ENCODE data around the gene CYP2B6.

CYP2B6 gene

DNA sequence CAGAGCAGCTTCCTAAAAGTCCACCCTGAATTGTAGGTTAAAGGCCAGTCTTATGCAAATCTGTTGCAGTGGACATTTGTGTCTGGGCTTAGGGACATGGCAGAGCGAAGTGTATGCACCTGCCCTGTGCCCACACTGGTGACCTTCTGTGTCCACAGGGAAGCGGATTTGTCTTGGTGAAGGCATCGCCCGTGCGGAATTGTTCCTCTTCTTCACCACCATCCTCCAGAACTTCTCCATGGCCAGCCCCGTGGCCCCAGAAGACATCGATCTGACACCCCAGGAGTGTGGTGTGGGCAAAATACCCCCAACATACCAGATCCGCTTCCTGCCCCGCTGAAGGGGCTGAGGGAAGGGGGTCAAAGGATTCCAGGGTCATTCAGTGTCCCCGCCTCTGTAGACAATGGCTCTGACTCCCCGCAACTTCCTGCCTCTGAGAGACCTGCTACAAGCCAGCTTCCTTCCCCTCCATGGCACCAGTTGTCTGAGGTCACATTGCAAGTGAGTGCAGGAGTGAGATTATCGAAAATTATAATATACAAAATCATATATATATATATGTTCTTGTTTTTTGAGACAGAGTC is 25.5 kb downstream of the CYP2B6 start:
- H3K27ac ChIP-seq (ENCODE audit: low read depth, low read length): no peak overlapping the region
- H3K36me3 ChIP-seq (ENCODE audit: insufficient read depth, low read length): no peaks in the 10 kb centered on the region
- WGBS: 94% methylated on average over 11 of the region's 12 CpGs
- H3K9me3 ChIP-seq (ENCODE audit: insufficient read depth, low read depth, low read length): no peaks in the 10 kb centered on the region
- no peaks in the 10 kb centered on the region for H3K4me1 ChIP-seq (ENCODE audit: insufficient read depth, low read length)
- H3K9ac ChIP-seq (ENCODE audit: low read depth, low read length): no peak overlapping the region
- H3K27me3 ChIP-seq (ENCODE audit: insufficient read depth, low read length): no peaks in the 10 kb centered on the region
- H3K4me3 ChIP-seq (ENCODE audit: low read length): no peak overlapping the region

DNA sequence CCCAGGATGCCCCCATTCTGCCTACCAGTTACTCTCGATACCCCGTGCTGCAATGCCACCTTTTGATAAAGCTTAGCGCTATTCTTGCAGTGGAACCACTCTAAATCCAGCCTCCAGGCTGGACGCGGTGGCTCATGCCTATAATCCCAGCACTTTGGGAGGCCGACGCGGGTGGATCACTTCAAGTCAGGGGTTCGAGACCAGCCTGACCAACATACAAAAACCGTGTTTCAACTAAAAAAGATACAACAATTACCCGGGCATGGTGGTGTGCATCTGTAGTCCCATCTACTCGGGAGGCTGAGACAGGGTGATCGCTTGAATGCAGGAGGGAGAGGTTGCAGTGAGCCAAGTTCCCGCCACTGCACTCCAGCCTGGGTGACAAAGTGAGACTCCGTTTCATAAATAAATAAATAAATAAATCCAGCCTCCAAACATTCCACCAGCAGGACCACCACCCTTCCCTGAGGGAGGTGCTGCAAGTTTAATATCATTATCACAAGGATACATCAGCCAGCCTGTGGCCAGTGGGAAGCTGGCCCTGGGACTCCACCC is 27.7 kb downstream of the CYP2B6 start:
- Histone ChIP-seq H3K36me3 (ENCODE audit: insufficient read depth, low read length) (no peaks in the 10 kb centered on the region), H3K27ac (ENCODE audit: low read depth, low read length) (no peak overlapping the region), H3K9me3 (ENCODE audit: insufficient read depth, low read depth, low read length) (no peaks in the 10 kb centered on the region), H3K4me3 (ENCODE audit: low read length) (no peak overlapping the region), H3K4me1 (ENCODE audit: insufficient read depth, low read length) (no peaks in the 10 kb centered on the region), H3K27me3 (ENCODE audit: insufficient read depth, low read length) (no peaks in the 10 kb centered on the region), H3K9ac (ENCODE audit: low read depth, low read length) (no peak overlapping the region)
- 94% methylated on average over 15 of the region's 15 CpGs for WGBS

GRCh38 chr19:41019346-41019745 is 28.3 kb downstream of the CYP2B6 start:
- no peak overlapping the region for H3K27ac ChIP-seq (ENCODE audit: low read depth, low read length)
- H3K27me3 ChIP-seq (ENCODE audit: insufficient read depth, low read length): no peaks in the 10 kb centered on the region
- H3K4me1 ChIP-seq (ENCODE audit: insufficient read depth, low read length): no peaks in the 10 kb centered on the region
- no peaks in the 10 kb centered on the region for H3K36me3 ChIP-seq (ENCODE audit: insufficient read depth, low read length)
- no peak overlapping the region for H3K9ac ChIP-seq (ENCODE audit: low read depth, low read length)
- H3K4me3 ChIP-seq (ENCODE audit: low read length): no peak overlapping the region
- 93% methylated on average over 5 of the region's 5 CpGs for whole genome bisulfite sequencing
- H3K9me3 ChIP-seq (ENCODE audit: insufficient read depth, low read depth, low read length): no peaks in the 10 kb centered on the region

- Histone ChIP-seq H3K4me1 (ENCODE audit: insufficient read depth, low read length) (no peaks in the 10 kb centered on the region), H3K9me3 (ENCODE audit: insufficient read depth, low read depth, low read length) (no peaks in the 10 kb centered on the region), H3K9ac (ENCODE audit: low read depth, low read length) (no peak overlapping the region), H3K27me3 (ENCODE audit: insufficient read depth, low read length) (no peaks in the 10 kb centered on the region; the same call in 1 of the 2 replicates), H3K4me3 (ENCODE audit: low read length) (no peak overlapping the region), H3K27ac (ENCODE audit: low read depth, low read length) (no peak overlapping the region), H3K36me3 (ENCODE audit: insufficient read depth, low read length) (no peaks in the 10 kb centered on the region)
- WGBS: 92% methylated on average over 2 of the region's 2 CpGs
These were observed 32.1 kb downstream of the CYP2B6 start for GRCh38 chr19:41023193-41023592.

DNA sequence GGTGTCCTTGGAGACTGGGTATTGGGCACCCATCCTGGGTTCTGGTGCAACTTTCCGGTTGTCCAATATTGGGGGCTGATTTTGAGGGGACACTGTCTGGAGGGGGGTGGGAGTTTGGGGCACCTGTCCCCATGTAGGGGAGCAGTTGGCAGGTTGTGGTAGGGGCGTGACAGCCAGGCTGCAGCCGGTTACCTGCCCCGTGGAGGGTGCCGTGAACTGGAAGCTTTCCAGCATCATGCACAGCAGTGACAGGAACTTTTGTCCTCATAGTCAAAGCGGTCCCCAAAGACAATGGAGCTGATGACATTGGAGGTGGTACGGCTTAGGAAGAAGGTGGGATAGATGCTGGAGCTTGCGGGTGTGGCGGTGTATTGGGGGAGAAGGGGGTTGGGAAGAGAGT is 34.3 kb downstream of the CYP2B6 start:
- WGBS: 95% methylated on average over 9 of the region's 9 CpGs

DNA sequence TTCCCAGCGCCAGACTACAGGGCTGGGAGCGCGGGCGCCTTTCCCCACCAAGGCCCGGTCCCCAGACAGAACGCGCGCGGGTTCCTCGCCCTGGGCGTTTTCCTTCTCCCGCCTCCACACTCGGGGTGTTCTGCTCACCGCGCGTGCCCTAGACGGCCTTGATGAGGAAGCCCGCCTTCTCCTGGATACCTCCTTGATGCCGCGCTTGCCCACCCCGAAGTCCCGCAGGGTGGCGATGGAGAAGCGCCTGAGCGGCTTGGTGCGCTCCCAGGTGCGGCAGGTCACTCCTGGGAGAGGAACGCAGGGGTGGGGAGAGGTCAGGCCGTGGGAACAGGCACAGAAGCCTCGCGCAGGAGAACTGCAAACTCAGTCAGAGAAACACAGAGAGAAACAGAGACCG is 34.8 kb downstream of the CYP2B6 start:
- Histone ChIP-seq H3K36me3 (ENCODE audit: insufficient read depth, low read length) (no peaks in the 10 kb centered on the region), H3K27ac (ENCODE audit: low read depth, low read length) (no peak overlapping the region), H3K9me3 (ENCODE audit: insufficient read depth, low read depth, low read length) (no peaks in the 10 kb centered on the region), H3K9ac (ENCODE audit: low read depth, low read length) (no peak overlapping the region), H3K27me3 (ENCODE audit: insufficient read depth, low read length) (no peaks in the 10 kb centered on the region; the same call in 1 of the 2 replicates), H3K4me1 (ENCODE audit: insufficient read depth, low read length) (peaks cover 3% of the 10 kb centered on the region; the same call in 1 of the 2 replicates), H3K4me3 (ENCODE audit: low read length) (no peak overlapping the region)
- WGBS: 89% methylated on average over 32 of the region's 32 CpGs

More for the DNA sequence above, 34.3 kb downstream of the CYP2B6 start:
- Histone ChIP-seq H3K4me3 (ENCODE audit: low read length) (no peak overlapping the region), H3K27me3 (ENCODE audit: insufficient read depth, low read length) (no peaks in the 10 kb centered on the region; the same call in 1 of the 2 replicates), H3K9ac (ENCODE audit: low read depth, low read length) (no peak overlapping the region), H3K27ac (ENCODE audit: low read depth, low read length) (no peak overlapping the region), H3K9me3 (ENCODE audit: insufficient read depth, low read depth, low read length) (no peaks in the 10 kb centered on the region), H3K4me1 (ENCODE audit: insufficient read depth, low read length) (peaks cover 2% of the 10 kb centered on the region; the same call in 1 of the 2 replicates), H3K36me3 (ENCODE audit: insufficient read depth, low read length) (no peaks in the 10 kb centered on the region)

DNA sequence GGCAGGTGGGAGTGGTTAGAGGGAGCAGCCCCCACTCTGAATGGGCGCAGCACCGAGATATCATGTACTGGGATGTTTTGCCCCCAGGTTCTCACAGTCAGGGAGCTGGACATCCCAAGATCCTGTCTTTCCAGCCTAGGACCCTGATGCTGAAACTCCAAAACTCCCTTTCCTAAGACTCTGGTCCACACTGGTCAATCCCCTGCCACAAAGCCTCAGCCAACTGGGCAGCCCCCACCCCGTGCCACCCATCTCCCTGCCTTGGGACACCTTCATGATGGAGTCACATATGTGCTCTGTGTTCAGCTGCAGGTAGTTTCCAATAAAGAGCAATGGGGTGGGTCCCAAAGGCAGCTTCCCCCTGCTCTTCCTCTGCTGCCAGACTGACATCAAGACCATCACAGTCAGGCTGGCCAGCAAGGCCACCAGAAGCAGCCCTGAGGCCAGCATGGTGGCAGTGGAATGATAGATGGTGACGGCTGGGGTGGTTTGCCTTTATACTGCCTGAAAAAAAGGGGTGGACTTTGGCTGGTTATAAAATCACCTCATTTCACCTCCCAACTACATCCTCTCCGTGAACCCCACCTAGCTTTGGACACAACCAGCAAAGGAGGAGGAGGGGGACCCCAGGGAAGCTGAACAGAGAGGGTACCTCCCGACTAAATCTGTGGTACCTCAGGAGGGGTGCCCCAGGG is 36.3 kb downstream of the CYP2B6 start:
- Histone ChIP-seq H3K27me3 (ENCODE audit: insufficient read depth, low read length) (no peaks in the 10 kb centered on the region; the same call in 1 of the 2 replicates), H3K4me3 (ENCODE audit: low read length) (no peak overlapping the region)
- WGBS: 92% methylated on average over 5 of the region's 6 CpGs

GRCh38 chr19:41029524-41030432 is 38.7 kb downstream of the CYP2B6 start:
- H3K27me3 ChIP-seq (ENCODE audit: insufficient read depth, low read length): no peaks in the 10 kb centered on the region; the same call in 1 of the 2 replicates
- no peaks in the 10 kb centered on the region for H3K9me3 ChIP-seq (ENCODE audit: insufficient read depth, low read depth, low read length)
- no peak overlapping the region for H3K4me3 ChIP-seq (ENCODE audit: low read length)
- peaks cover 10% of the 10 kb centered on the region; the same call in 1 of the 2 replicates for H3K4me1 ChIP-seq (ENCODE audit: insufficient read depth, low read length)
- no peak overlapping the region for H3K27ac ChIP-seq (ENCODE audit: low read depth, low read length)
- no peaks in the 10 kb centered on the region for H3K36me3 ChIP-seq (ENCODE audit: insufficient read depth, low read length)
- WGBS: 92% methylated on average over 4 of the region's 4 CpGs
- no peak overlapping the region for H3K9ac ChIP-seq (ENCODE audit: low read depth, low read length)

More for the DNA sequence above, 36.3 kb downstream of the CYP2B6 start:
- H3K9ac ChIP-seq (ENCODE audit: low read depth, low read length): no peak overlapping the region
- no peaks in the 10 kb centered on the region for H3K9me3 ChIP-seq (ENCODE audit: insufficient read depth, low read depth, low read length)
- no peak overlapping the region for H3K27ac ChIP-seq (ENCODE audit: low read depth, low read length)
- H3K4me1 ChIP-seq (ENCODE audit: insufficient read depth, low read length): peaks cover 10% of the 10 kb centered on the region; the same call in 1 of the 2 replicates
- H3K36me3 ChIP-seq (ENCODE audit: insufficient read depth, low read length): no peaks in the 10 kb centered on the region

GRCh38 chr19:41030651-41031050 is 39.6 kb downstream of the CYP2B6 start:
- 69% methylated on average over 5 of the region's 6 CpGs for WGBS

GRCh38 chr19:41031916-41032315 is 40.8 kb downstream of the CYP2B6 start:
- 95% methylated on average over 2 of the region's 2 CpGs for WGBS
- H3K4me1 ChIP-seq (ENCODE audit: insufficient read depth, low read length): peaks cover 10% of the 10 kb centered on the region; the same call in 1 of the 2 replicates

More at GRCh38 chr19:41030651-41031050, 39.6 kb downstream of the CYP2B6 start:
- Histone ChIP-seq H3K9ac (ENCODE audit: low read depth, low read length) (no peak overlapping the region), H3K36me3 (ENCODE audit: insufficient read depth, low read length) (no peaks in the 10 kb centered on the region), H3K4me1 (ENCODE audit: insufficient read depth, low read length) (peaks cover 10% of the 10 kb centered on the region; the same call in 1 of the 2 replicates), H3K27ac (ENCODE audit: low read depth, low read length) (no peak overlapping the region), H3K9me3 (ENCODE audit: insufficient read depth, low read depth, low read length) (no peaks in the 10 kb centered on the region), H3K27me3 (ENCODE audit: insufficient read depth, low read length) (no peaks in the 10 kb centered on the region; the same call in 1 of the 2 replicates), H3K4me3 (ENCODE audit: low read length) (no peak overlapping the region)

More at GRCh38 chr19:41031916-41032315, 40.8 kb downstream of the CYP2B6 start:
- H3K9ac ChIP-seq (ENCODE audit: low read depth, low read length): no peak overlapping the region
- no peaks in the 10 kb centered on the region for H3K9me3 ChIP-seq (ENCODE audit: insufficient read depth, low read depth, low read length)
- H3K27ac ChIP-seq (ENCODE audit: low read depth, low read length): no peak overlapping the region
- no peaks in the 10 kb centered on the region for H3K27me3 ChIP-seq (ENCODE audit: insufficient read depth, low read length)
- H3K36me3 ChIP-seq (ENCODE audit: insufficient read depth, low read length): no peaks in the 10 kb centered on the region
- no peak overlapping the region for H3K4me3 ChIP-seq (ENCODE audit: low read length)
